ENCODE results near the gene LIN7A.
"Not testable (repeated sequence)": the region's sequence is repeated elsewhere in the genome, so short reads cannot be mapped to it uniquely, and the experiment has no call there.

The LIN7A gene

GRCh38 chr12:80811957-80812708, 125.6 kb downstream of the LIN7A start:
- no peak for DNase-seq (ENCODE audit: low read depth in 1 of 2, low spot score in 1 of 2)

GRCh38 chr12:80810874-80811273, 126.9 kb downstream of the LIN7A start:
- DNase-seq (ENCODE audit: low read depth in 1 of 2, low spot score in 1 of 2), result no peak

DNA sequence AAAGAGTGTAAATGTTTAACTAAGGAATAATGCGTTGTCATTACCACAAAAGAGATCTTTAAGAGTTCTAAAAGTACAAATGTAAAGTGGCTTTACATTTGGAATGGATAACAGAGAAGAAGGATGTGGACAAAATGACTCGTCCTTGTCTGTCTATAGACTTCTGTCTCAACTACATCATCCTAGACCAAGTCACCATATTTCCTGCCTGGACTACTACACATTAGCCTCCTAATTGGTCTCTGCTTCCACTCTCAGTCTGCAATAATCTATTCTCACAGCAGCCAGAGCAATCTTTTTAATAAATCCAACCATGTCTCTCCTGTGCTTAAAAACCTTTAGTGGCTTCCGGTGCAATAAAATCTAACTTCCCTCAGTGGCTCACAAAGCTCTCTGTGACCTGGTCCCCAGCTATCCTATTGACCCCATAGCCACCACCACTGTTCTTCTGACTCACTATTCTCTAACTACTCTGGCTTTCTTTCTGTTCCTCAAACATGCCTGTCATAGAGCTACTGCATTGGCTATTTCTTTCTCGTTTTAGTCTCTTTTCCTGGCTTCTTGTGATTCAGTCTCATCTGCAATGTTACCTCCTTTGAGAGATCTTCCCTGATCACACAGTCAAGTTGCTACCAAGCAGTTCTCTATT, 130.0 kb downstream of the LIN7A start:
- DNase-seq (ENCODE audit: low read depth in 1 of 2, low spot score in 1 of 2), result no peak

GRCh38 chr12:80805106-80805505, 132.6 kb downstream of the LIN7A start:
- DNase-seq (ENCODE audit: low read depth in 1 of 2, low spot score in 1 of 2), result no peak

- DNase-seq (ENCODE audit: low read depth in 1 of 2, low spot score in 1 of 2), result no peak
These were observed 134.9 kb downstream of the LIN7A start for GRCh38 chr12:80802652-80803400.

- DNase-seq (ENCODE audit: low read depth in 1 of 2, low spot score in 1 of 2), result no peak
These were observed 139.5 kb downstream of the LIN7A start for GRCh38 chr12:80798281-80798680.

GRCh38 chr12:80794551-80794950, 143.2 kb downstream of the LIN7A start:
- no peak for DNase-seq (ENCODE audit: low read depth in 1 of 2, low spot score in 1 of 2)

DNA sequence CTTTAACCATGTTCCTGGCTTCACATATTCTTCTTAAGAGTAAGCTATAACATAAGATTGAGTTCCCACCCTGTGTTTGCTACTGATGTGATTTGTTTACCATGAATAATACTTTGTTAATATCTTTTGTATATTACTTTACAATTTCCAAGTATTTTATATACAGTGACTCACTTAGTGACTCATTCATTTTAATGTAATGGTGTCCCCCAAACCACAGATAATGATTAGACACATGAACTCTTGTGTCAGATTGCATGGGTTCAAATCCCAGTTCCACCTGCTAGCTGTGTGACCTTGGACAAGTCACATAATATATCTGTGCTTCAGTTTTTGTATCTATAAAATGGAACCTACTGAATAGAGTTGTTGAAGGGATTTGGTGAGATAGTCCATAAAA, 144.9 kb downstream of the LIN7A start:
- no peak for DNase-seq (ENCODE audit: low read depth in 1 of 2, low spot score in 1 of 2)

DNA sequence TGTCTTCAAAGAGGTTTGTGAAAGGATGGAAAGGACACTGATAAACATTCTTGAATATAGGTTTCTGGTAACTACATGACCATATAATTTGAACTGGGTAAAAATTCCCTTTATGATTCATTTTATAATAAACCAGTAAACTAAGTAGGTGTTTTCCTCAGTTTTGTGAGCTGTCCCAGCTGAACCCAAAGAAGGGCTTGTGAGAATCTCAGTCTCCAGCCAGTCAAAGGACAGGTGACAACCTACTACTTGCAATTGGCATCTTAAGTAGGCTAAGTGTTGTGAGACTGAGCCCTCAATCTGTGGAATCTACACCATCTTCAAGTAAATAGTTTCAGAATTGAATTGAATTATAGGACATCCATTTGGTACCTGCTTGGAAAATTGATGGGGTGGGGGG, 145.9 kb downstream of the LIN7A start:
- DNase-seq (ENCODE audit: low read depth in 1 of 2, low spot score in 1 of 2), result no peak

- DNase-seq (ENCODE audit: low read depth in 1 of 2, low spot score in 1 of 2), result not testable (repeated sequence)
These were observed 149.3 kb downstream of the LIN7A start for GRCh38 chr12:80788407-80788806.

- DNase-seq (ENCODE audit: low read depth in 1 of 2, low spot score in 1 of 2), result not testable (repeated sequence)
These were observed 154.7 kb downstream of the LIN7A start for GRCh38 chr12:80782963-80783470.

DNA sequence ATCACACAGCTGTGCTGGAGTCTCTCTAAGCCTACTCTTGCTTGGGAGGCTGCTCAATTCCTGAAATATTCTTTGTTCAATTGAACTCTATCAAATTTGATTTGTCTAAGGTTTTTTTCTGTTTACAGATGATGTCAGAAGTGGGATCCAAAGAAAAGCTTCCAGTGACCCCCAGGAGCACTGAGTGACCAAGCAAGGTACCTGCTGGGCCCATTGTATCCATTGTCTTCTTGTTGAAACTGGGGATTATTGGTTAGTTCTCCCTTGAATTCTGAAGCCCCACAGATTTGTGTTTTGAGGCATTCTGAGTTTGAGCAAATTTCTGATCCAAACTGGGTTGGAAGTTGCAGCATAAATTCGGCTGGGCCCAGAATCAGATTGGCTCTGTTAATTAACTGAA, 156.4 kb downstream of the LIN7A start:
- no peak for DNase-seq (ENCODE audit: low read depth in 1 of 2, low spot score in 1 of 2)

GRCh38 chr12:80780746-80781145, 157.0 kb downstream of the LIN7A start:
- no peak for DNase-seq (ENCODE audit: low read depth in 1 of 2, low spot score in 1 of 2)

DNA sequence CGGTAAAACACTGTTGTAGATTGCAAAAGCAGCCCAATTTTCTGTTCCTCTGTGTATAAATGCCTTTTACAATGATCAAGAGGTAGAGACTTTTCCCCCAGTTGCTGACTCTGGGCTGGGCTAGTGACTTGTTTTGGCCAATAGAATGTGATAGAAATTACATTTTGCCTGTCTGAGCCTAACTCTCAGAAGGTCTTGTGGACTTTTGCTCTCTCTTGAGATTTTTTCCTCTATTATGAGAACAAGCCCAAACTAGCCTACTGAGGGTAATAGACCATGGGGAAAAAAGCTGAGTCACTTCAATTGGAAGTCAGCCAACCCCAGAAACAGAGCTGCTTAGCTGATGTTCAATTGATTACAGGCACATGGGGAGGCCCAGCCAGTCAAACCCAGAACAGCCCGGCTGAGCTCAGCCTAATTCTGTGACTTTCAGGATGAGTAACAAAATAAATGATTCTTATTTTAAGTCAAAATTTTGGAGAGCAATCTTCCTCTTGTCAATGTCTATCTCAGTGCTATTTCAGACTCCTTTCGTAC, 159.7 kb downstream of the LIN7A start:
- no peak for DNase-seq (ENCODE audit: low read depth in 1 of 2, low spot score in 1 of 2)

GRCh38 chr12:80777587-80777986, 160.1 kb downstream of the LIN7A start:
- no peak for DNase-seq (ENCODE audit: low read depth in 1 of 2, low spot score in 1 of 2)

- DNase-seq (ENCODE audit: low read depth in 1 of 2, low spot score in 1 of 2), result no peak
These were observed 161.0 kb downstream of the LIN7A start for GRCh38 chr12:80776706-80777105.

DNA sequence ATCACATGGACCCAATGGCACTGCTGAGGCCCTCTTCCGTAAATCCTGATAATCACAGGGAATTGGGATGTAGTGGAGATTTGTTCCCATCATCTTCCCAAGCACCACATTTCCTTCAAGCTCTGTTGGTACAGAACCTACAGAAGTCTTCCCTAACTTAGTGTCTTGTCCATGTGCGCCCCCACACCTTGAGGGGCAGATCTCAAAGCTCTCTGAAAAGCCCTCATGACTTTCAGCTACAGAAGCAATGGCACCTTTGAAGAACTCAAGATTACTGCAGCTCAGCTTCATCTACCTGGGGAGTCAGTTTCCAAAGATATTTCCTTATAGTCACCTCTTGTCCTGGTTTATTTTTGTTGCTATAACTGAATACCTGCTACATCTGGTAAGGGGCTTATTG, 166.8 kb downstream of the LIN7A start:
- DNase-seq (ENCODE audit: low read depth in 1 of 2, low spot score in 1 of 2), result no peak

GRCh38 chr12:80769553-80770140, 168.1 kb downstream of the LIN7A start:
- DNase-seq (ENCODE audit: low read depth in 1 of 2, low spot score in 1 of 2), result no peak

GRCh38 chr12:80766897-80767296, 170.8 kb downstream of the LIN7A start:
- DNase-seq (ENCODE audit: low read depth in 1 of 2, low spot score in 1 of 2), result no peak

- no peak for DNase-seq (ENCODE audit: low read depth in 1 of 2, low spot score in 1 of 2)
These were observed 171.5 kb downstream of the LIN7A start for GRCh38 chr12:80766210-80766609.

DNA sequence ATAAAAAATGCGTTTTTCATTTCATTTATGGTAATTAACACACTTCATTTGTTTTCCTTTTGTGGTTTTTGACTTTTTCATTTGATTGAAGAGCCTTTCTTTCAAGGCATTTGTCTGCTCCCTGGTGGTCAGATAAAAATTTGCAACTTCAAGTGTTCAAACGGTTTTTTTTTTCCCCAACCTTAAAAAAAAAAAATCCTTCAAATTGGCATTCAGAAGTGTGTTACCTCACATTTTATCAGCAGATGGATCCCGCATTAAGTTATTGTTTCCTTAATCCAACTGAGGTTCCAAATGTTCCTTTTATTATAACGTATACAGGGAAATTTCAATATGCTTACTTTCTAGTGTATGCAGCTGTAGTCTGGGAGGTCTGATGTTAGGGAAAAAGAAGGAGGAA, 173.9 kb downstream of the LIN7A start:
- DNase-seq (ENCODE audit: low read depth in 1 of 2, low spot score in 1 of 2), result no peak
